Activated CD8-positive, alpha-beta T cell treated with anti-CD3 and anti-CD28 coated beads, Interleukin-2, amount 10 ng/mL, durations not matched to agents 7 days and 5 days (primary cell): ENCODE measurements around the gene TSFM. TPM values are rescaled to one million over a fixed set of nuclear protein-coding genes. Genes with fewer than 3 reads are reported as not detected.

Source experiments
- ATAC-seq: fragments of 150-1000 bp; cut with Tn5 transposase; one replicate; pipeline ENCODE4 v1.10.0; 2021; ENCODE audit warnings: moderate library complexity
- CTCF ChIA-PET: fragments of 350-600 bp; sonication (Branson Sonifier 250); formaldehyde crosslinking; loops from one replicate; lab custom pipeline; 2021; ENCODE audit warnings: antibody characterized with exemption; lab: Charles Lee
- POLR2A ChIA-PET: fragments of 350-600 bp; sonication (Branson Sonifier 250); formaldehyde crosslinking; loops from one replicate; lab custom pipeline; 2021; ENCODE audit warnings: antibody characterized with exemption; lab: Charles Lee
- DNase-seq: peaks from one replicate; pipeline ENCODE4 v3.0.0-alpha.2; 2020
- H3K27ac Mint-ChIP-seq: one replicate; pipeline ENCODE4 v1.8.0; 2021; ENCODE audit warnings: mild to moderate bottlenecking, mixed read lengths
- H3K27me3 Mint-ChIP-seq: one replicate; pipeline ENCODE4 v1.8.0; 2021; ENCODE audit warnings: low read depth, mixed read lengths
- H3K36me3 Mint-ChIP-seq: one replicate; pipeline ENCODE4 v1.8.0; 2021; ENCODE audit warnings: low read depth, mixed read lengths
- H3K4me1 Mint-ChIP-seq: one replicate; pipeline ENCODE4 v1.8.0; 2021; ENCODE audit warnings: low read depth, mixed read lengths
- H3K4me3 Mint-ChIP-seq: one replicate; pipeline ENCODE4 v1.8.0; 2021; ENCODE audit warnings: mild to moderate bottlenecking, mixed read lengths
- H3K9me3 Mint-ChIP-seq: one replicate; pipeline ENCODE4 v1.8.0; 2022; ENCODE audit warnings: mixed read lengths; ENCODE audit not compliant: insufficient read depth
- microRNA-seq: library from miRNA; unstranded; fragments of <30 nt; microRNA quantifications from one replicate; pipeline ENCODE4 v1.2.0, GENCODE V29; 2022
- total RNA-seq, 2 experiments: library from RNA; stranded (reverse); gene quantifications; one replicate each; pipeline ENCODE4 v1.2.3, GENCODE V29; 2021

The TSFM gene
- total RNA-seq, 2 experiments from 2014 or later = 35.0 to 35.8 TPM

GRCh38 chr12:57846577-57847319 lies 64.2 kb downstream of the TSFM start, which contains the start of gene CTDSP2:
Gene CTDSP2 (minus strand): TSS chr12:57846729. CDS start chr12:57846435, 294 bp downstream.
- peaks cover 12% of the 10 kb centered on the region for H3K36me3 Mint-ChIP-seq
- H3K27ac Mint-ChIP-seq = peak within 1 kb of the TSS; percentile 66
- ATAC-seq (peak; percentile 56), DNase-seq (peak; percentile 89)
- H3K4me1 Mint-ChIP-seq = peaks cover 43% of the 10 kb centered on the region
- POLR2A ChIA-PET = interaction anchor here (0.6 to 3.0 kb wide), 6 partner anchors 8 to 52 kb away, joined by 3 to 20 read pairs (median 3); no protein-coding TSS in a partner anchor
- no peaks in the 10 kb centered on the region for H3K9me3 Mint-ChIP-seq
- H3K4me3 Mint-ChIP-seq = peak within 1 kb of the TSS; percentile 81
- CTCF ChIA-PET = interaction anchor here (0.9 to 8.9 kb wide), 8 partner anchors 11 to 90 kb away, joined by 3 to 91 read pairs (median 4); partner anchors contain the start of gene TSFM
- H3K27me3 Mint-ChIP-seq = peaks cover 27% of the 10 kb centered on the region

Small RNA genes lying within 50 kb of the gene (microRNA-seq; reads per million reads assigned to microRNA genes)
- gene MIR26A2 (128 reads per million, percentile 64 among the genes with 10 or more reads in this experiment), gene MIR6759 (not detected)

Other genes starting within 250 kb of the TSFM start
- 10 to 100 TPM; 89.3 to 96.5 TPM for gene DCTN2, start 235.6 kb upstream of the TSFM start, total RNA-seq
- 1 to 10 TPM in 1 of 2 experiments, under 1 TPM in 1; 0.99 to 1.4 TPM for gene KIF5A, start 232.7 kb upstream of the TSFM start, total RNA-seq
- 10 to 100 TPM; 16.8 to 17.9 TPM for gene PIP4K2C, start 191.6 kb upstream of the TSFM start, total RNA-seq
- 10 to 100 TPM; 15.4 to 17.8 TPM for gene DTX3, start 178.0 kb upstream of the TSFM start, total RNA-seq
- under 1 TPM; 0.37 TPM for gene ARHGEF25, start 171.4 kb upstream of the TSFM start, total RNA-seq
- under 1 TPM; 0.84 to 0.99 TPM for gene B4GALNT1, start 149.6 kb upstream of the TSFM start, total RNA-seq
- 100 to 1,000 TPM; 100 to 107 TPM for gene OS9, start 88.7 kb upstream of the TSFM start, total RNA-seq
- gene AGAP2, start 44.0 kb upstream of the TSFM start, total RNA-seq = 10 to 100 TPM; 68.6 to 72.5 TPM
- gene TSPAN31, start 37.7 kb upstream of the TSFM start, total RNA-seq = 10 to 100 TPM; 12.9 to 13.3 TPM
- gene CDK4, start 30.5 kb upstream of the TSFM start, total RNA-seq = 100 to 1,000 TPM; 132 to 146 TPM
- gene MARCHF9, start 27.7 kb upstream of the TSFM start, total RNA-seq = 10 to 100 TPM; 23.6 to 24.4 TPM
- 1 to 10 TPM; 2.3 to 2.6 TPM for gene CYP27B1, start 15.7 kb upstream of the TSFM start, total RNA-seq
- 10 to 100 TPM; 26.3 to 28.8 TPM for gene METTL1, start 10.7 kb upstream of the TSFM start, total RNA-seq
- gene EEF1AKMT3, start 10.2 kb upstream of the TSFM start, total RNA-seq = 1 to 10 TPM; 3.1 to 3.2 TPM
- gene AVIL, start 35.9 kb downstream of the TSFM start, total RNA-seq = 1 to 10 TPM; 2.3 to 2.5 TPM
- gene CTDSP2, start 63.9 kb downstream of the TSFM start, total RNA-seq = 100 to 1,000 TPM; 100 to 114 TPM
- 10 to 100 TPM; 19.3 to 21.3 TPM for gene ATP23, start 158.8 kb downstream of the TSFM start, total RNA-seq